Glomerular endothelial cell (primary cell): ENCODE measurements around the gene AAK1. TPM values are rescaled to one million over a fixed set of nuclear protein-coding genes. Genes with fewer than 3 reads are reported as not detected.
"Not testable (repeated sequence)": the region's sequence is repeated elsewhere in the genome, so short reads cannot be mapped to it uniquely, and the experiment has no call there.

Experiments
- DNase-seq: peaks from one replicate; pipeline ENCODE4 v3.0.0-alpha.2; 2011; ENCODE audit warnings: low read depth, low spot score; ENCODE audit errors: extremely low read depth
- total RNA-seq: library from RNA; depleted of rRNA; stranded (reverse); fragments of >200 nt; gene quantifications from 2 replicates; pipeline ENCODE4 v1.2.3, GENCODE V29; 2015

AAK1 gene
- total RNA-seq, 1 donor from 2014 or later: 83.4 TPM

DNA sequence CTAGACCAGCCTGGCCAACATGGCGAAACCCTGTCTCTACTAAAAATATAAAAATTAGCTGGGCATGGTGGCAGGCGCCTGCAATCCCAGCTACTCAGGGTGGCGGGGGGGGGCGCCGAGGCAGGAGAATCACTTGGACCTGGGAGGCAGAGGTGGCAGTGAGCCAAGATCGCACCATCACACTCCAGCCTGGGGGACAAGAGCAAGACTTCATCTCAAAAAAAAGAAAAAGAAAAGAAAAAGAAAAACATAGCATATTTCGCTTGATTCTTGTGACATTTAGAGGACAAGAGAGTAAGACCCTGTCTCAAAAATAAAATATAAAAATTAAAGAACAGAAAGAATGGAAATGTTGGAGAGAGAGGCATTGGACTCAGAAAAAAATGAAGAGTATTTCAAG lies 224.4 kb downstream of the AAK1 start:
- not testable (repeated sequence) for DNase-seq

DNA sequence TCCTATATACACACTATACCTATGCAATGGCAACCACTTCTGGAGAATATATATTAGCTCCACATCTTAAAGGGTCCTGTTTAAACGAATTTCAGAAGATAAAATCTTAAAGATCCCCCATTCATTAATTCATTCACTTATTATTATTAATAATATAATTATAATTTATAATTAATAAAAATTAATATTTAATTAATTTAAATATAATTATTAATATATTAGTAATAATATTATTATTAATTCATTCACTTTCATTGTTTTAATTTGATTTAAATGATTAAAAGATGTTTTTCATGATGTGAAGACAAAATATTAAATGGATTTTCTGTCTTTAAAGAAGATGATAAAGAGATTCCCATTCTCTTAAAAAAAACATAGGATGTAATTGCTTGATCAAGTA lies 227.4 kb downstream of the AAK1 start:
- no peak for DNase-seq

Other genes starting within 250 kb of the AAK1 start
- 34.3 and 36.3 TPM in 2 replicates for gene NFU1, start 206.3 kb downstream of the AAK1 start, total RNA-seq
- 75.5 and 81.0 TPM in 2 replicates for gene ANXA4, start 98.4 kb upstream of the AAK1 start, total RNA-seq
- gene GMCL1, start 185.9 kb upstream of the AAK1 start, total RNA-seq: 6.2 and 9.4 TPM in 2 replicates